Measurements from ENCODE around the gene ENAH.

- TF ChIP-seq CTCF (IDR thresholded peaks at IDR 0.05; ENCODE audit: insufficient read depth, low read length, poor library complexity, severe bottlenecking): peak; percentile 22
- TF ChIP-seq EZH2phosphoT487 (conservative IDR thresholded peaks at IDR 0.05; ENCODE audit: low read length): no peak
Measured at GRCh38 chr1:225655509-225656258, 2.8 kb upstream of the ENAH start.
